ENCODE results near the gene NOP10.

Gene NOP10

DNA sequence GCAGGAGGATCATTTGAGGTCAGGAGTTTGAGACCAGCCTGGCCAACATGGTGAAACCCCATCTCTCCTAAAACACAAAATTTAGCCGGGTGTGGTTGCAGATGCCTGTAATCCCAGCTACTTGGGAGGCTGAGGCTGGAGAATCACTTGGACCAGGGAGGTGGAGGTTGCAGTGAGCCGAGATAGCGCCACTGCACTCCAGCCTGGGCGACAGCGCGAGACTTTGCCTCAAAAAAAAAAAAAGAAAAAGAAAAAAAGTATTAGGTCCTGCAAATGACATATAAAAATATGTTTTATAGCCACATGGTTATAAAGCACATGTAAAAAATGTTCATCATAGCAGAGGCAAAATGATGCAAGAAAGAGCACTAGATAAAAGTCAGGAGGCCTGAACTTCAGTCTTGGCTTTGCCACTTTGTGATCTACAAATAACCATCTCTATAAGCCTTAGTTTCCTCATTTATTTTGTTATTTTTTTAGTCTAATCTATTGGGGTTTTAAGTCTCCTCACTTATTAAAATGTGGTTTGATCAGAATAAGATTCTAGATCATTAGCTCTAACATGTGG, 10.3 kb downstream of the NOP10 start:
- no peak for DNase-seq (ENCODE audit: low read depth in 4 of 4, low spot score in 1 of 4)

DNA sequence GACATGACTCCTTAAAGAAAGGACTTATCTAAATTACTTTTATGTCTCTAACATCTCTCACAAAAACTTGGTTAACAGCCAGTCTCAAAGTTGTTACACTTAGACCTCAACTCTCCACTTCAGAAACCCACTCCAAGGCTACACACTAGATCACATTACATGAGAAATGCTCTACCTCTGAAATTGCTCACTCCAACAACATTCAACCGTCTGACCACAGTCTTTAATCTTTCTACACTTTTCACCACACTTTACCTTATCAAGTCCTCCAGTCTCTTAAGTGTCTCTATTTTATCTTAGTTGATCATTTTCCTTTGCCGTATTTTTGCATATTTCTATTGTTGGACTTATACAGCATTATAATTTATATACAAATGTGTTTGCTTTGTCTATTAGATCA, 11.1 kb downstream of the NOP10 start:
- no peak for DNase-seq (ENCODE audit: low read depth in 4 of 4, low spot score in 1 of 4)

DNA sequence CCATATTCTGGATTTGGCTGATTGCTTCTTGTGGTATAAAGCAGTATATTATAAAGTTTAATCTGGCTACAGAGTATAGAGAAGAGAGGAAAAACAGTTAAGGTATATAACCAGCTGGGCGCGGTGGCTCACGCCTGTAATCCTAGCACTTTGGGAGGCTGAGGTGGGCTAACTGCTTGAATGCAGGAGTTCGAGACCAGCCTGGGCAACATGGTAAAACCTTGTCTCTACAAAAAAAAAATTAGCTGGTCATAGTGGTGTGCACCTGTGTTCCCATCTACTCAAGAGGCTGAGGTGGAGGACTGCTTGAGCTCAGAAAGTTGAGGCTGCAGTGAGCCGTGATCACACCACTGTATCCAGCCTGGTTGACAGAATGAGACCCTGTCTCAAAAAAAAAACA, 12.7 kb downstream of the NOP10 start:
- DNase-seq (ENCODE audit: low read depth in 4 of 4, low spot score in 1 of 4): no peak

DNA sequence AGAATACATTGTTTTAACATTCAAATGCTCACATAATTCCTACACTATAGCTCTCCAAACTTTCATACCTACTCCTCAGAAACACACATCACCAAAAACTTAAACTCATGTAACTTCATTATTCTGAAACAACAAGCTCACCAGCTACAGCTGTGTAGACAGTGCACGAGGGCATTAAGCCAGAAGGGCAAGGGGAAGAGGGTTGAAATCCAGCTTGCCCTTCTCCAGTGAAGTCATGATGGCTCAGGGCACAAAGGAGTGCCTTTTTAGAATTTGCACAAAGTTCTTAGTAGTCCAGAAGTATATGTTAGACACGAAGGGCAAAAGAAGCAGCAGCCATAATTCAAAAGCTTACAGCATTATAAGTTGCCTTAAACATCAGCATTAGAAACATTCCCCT, 13.9 kb downstream of the NOP10 start:
- DNase-seq (ENCODE audit: low read depth in 4 of 4, low spot score in 1 of 4): no peak

DNA sequence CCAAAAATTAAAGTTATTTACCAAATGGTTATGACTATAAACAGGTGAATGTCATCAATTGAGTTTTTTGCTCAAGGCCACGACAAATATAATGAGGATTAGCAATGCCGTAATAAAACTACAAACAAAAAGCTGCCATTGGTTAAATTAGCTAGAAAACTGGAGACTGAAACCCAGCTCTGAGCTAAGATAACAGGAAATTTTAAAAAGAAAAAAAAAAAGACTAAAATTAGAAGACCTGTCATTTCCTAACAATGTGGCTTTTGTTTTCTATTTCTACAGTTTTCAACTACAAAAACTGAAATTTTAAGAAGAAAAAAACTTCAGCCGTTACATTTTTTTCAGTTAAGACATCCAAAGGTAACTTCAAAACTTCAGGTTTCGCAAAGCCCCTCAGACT, 15.0 kb downstream of the NOP10 start:
- no peak for DNase-seq (ENCODE audit: low read depth in 4 of 4, low spot score in 1 of 4)

DNA sequence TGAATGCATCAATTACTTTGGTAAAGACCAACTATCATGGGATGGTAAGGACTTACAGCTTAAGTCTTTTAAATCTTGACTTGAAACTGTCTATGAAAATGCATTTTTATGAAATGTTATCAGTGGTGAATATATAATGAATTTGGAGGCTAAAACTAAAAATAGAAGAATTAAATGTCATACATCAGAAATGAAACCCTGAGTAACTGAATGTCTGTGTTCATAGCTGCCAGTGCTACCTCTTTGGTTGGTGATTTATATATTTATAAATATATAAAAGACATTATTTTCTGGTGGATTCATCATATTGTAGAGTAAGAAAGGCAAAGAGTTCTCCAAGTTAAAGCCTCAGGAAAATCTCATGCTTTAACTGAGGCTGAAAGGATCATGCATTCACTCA, 17.6 kb downstream of the NOP10 start:
- DNase-seq (ENCODE audit: low read depth in 4 of 4, low spot score in 1 of 4): no peak

DNA sequence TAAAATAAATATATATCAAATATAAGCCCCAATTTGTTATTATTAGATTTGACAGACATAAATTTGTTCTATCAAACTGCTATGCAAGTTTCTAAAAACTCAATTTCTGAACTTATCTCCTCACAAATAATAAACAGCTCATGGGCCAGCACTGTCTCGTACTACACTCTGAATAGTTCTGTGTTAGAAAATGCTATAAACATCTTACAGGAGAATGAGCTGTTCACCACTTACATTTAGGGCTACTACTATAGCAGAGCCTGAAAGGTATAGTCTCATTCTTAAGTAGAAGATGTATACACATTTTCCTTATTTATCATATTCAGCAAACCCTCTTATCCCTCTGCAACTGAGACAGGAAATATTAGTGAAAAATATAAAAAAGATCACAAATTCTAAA, 18.0 kb downstream of the NOP10 start:
- DNase-seq (ENCODE audit: low read depth in 4 of 4, low spot score in 1 of 4): no peak

DNA sequence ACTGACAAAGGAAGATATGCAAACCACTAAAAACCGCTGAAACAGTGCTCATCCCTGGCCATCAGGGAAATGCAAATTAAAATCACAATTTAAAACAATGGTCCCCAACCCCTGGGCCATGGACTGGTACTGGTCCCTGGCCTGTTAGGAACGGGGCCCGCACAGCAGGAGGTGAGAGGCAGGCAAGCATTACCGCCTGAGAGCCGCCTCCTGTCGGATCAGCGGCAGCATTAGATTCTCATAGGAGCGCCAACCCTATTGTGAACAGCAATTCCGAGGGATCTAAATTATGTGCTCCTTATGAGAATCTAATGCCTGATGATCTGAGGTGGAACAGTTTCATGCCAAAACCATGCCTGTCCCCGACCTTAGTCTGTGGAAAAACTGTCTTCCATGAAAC, 19.7 kb downstream of the NOP10 start:
- no peak for DNase-seq (ENCODE audit: low read depth in 4 of 4, low spot score in 1 of 4)

DNA sequence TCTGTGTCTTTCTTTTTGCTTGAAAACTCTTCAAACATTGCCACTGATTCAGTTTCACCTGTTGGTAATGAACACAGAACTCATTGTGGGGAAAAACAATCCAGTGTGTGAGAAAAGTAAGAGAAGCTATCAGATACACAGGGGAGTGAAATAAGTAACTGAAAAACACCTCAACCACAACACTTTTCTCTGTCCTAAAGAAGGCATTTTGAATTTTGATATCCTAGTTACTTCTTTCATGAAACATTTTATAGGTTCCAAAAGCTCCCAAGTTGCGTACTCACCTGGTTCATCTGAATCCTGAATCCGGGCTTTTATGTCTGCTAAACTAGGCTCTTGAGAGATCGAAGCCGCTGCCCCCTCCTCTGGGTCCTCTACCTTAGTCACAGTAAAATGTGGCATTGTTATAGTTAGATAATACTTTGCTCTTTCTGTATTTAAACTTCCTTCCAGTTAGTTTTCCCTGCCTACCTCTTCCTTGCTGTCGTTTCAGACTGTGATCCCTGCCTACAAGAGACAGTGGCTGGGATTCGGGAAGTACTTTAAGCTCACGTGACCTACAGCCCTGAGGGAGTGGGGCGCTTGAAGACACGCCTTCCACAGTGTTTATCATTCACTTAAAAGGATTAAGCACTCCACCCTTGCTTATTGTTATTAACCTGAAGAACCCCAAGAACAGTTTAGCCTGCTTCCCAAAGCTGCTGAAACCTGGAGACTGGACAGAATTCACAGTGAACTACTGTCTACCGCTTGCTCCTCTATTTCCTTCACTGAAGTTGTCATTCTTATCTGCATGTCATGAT, 24.5 kb downstream of the NOP10 start:
- no peak for DNase-seq (ENCODE audit: low read depth in 4 of 4, low spot score in 1 of 4)

DNA sequence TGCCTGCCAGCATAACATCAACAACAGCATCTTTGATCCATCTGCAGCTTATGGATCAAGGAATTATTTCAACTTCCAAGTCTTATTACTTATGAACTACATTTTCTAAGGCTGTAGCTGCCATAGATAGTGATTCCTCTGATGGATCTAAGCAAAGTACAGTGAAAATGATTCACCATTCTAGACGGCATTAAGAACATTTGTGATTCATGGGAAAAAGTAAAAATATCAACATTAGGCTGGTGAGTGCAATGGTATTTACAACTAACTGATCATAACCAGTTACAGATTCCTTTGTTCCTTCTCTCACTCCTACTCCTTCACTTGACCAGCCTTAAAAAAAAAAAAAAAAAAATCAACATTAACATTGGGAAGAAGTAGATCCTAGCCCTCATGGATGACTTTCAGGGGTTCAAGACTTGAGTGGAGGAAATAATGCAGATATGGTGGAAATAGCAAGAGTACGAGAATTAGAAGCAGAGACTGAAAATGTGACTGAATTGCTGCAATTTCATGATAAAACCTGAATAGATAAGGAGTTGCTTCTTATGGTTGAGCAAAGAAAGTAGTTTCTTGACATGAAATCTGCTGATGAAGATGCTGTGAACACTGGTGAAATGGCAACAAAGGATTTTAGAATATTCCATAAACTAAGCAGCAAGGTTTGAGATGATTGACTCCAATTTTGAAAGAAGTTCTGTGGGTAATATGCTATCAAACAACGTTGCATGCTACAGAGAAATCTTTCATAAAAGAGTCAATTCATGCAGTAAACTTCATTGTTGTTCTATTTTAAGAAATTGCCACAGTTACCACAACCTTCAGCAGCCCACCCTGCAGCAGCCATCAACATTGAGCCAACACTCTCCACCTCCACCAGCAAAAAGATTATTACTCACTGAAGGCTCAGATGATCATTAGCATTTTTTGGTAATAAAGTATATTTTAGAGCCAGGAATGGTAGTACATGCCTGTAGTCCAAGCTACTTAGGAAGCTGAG, 28.1 kb downstream of the NOP10 start:
- no peak for DNase-seq (ENCODE audit: low read depth in 4 of 4, low spot score in 1 of 4)

DNA sequence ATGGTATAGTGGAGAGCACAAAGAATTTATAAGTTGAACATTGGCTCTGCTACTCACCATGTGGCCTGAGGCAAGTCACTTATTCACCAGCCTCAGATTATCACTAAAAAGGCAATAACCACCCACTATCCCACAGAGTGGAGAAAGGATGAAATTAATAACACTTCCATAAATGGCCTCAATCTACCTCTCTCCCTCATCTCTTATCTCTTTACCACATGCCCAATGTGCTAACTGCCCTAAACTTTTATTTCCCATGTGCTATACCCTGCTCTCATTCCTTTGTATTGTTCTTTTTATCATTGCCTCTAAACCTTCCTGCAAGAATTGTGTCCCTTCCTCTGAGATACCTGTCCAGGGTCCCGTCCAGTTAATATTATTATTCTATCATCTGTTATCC, 31.4 kb downstream of the NOP10 start:
- no peak for DNase-seq (ENCODE audit: low read depth in 4 of 4, low spot score in 1 of 4)

DNA sequence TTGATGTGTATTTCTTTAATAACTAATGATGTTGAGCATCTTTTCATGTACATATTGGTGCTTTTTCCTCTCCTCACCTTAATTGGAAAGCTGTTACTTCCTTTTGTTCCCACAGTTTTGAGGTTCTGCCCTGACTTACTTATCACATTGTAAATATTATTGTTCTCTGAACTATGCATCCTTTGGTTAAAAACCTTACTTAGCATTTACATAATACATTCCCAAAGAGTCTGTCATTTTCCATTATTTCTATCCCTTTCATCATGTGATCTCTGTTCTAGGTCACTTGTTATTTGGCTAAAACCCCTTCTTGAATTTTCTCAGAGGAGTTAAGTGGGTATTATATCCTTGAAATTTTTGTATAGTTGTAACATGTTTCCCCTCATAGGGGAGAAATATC, 38.3 kb downstream of the NOP10 start:
- DNase-seq (ENCODE audit: low read depth in 4 of 4, low spot score in 1 of 4): no peak

DNA sequence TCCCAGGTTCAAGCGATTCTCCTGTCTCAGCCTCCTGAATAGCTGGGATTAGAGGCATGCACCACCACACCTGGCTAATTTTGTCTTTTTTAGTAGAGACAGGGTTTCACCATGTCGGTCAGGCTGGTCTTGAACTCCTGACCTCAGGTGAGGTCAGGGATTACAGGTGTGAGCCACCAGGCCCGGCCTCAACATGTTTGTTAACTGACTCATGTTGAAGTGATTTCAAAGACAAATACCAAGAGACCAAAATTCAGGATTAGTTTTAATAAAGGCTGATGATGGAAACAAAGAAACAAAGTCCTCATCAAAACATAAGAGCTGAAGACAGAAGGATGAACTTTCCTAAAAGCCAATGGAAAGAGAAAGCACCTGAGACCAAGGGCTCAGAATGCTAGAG, 41.9 kb downstream of the NOP10 start:
- no peak for DNase-seq (ENCODE audit: low read depth in 4 of 4, low spot score in 1 of 4)

DNA sequence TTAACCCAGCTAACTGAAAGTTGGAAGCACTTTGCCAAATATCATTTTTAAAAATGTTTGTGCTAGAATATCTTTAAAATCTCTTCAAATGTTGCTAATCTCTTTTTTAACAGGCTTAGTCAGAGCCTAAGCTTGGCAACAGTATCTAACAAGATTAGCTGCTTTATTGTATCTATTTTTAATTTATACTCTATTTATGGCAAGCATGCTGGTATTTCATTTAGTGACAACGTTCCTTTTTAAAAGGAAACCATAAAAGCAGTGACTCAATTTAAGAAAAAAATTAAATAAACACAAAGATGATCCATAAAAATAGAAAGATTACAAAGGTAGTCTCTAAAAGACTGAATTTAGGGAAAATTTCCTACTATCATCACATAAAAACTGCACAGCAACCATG, 45.9 kb downstream of the NOP10 start:
- DNase-seq (ENCODE audit: low read depth in 4 of 4, low spot score in 1 of 4): no peak

DNA sequence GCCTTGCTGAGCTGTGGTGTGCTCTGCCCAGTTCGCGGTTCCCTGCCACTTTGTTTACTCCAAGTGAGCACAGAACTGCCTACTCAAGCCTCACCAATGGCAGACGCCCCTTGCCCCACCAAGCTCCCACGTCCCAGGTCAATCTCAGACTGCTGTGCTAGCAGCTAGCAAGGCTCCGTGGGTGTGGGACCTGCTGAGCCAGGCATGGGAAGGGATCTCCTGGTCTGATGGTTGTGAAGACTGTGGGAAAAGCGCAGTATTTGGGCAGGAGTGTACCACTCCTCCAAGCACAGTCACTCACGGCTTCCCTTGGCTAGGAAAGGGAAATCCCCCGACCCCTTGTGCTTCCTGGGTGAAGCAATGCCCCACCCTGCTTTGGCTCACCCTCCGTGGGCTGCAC, 50.3 kb downstream of the NOP10 start:
- no peak for DNase-seq (ENCODE audit: low read depth in 4 of 4, low spot score in 1 of 4)
